GM18861 (cell line): ENCODE measurements around the gene HMGCS2.
"Not testable (repeated sequence)": the region's sequence is repeated elsewhere in the genome, so short reads cannot be mapped to it uniquely, and the experiment has no call there.

ENCODE experiments used
- ATAC-seq: cut with Tn5 transposase; IDR thresholded peaks from one replicate; pipeline ENCODE4 v1.9.1; 2021; ENCODE audit not compliant: unreplicated experiment

The HMGCS2 gene

GRCh38 chr1:119731741-119732430 is 36.8 kb downstream of the HMGCS2 start:
- no peak for ATAC-seq

DNA sequence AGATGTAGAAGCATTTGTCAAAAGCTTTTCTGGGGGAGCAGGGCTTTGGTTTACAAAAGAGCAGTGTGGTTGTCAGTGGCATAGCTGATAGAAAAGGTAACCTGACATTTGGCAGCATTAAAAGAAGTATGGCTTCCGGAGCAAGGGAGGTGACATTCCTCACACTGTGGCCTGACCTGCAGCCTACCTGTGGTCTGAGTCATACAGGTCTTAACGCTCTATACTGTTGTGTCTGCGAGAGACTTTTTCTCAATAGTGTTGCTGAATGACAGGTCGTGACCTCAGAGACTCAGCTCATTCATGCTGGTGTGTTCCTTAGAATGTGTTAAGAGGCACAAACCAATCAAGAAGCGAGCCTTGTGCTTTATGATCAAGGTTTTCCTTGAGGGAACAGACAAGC is 37.6 kb downstream of the HMGCS2 start:
- ATAC-seq, result no peak

- ATAC-seq, result no peak
These were observed 39.7 kb downstream of the HMGCS2 start for GRCh38 chr1:119729044-119729443.

DNA sequence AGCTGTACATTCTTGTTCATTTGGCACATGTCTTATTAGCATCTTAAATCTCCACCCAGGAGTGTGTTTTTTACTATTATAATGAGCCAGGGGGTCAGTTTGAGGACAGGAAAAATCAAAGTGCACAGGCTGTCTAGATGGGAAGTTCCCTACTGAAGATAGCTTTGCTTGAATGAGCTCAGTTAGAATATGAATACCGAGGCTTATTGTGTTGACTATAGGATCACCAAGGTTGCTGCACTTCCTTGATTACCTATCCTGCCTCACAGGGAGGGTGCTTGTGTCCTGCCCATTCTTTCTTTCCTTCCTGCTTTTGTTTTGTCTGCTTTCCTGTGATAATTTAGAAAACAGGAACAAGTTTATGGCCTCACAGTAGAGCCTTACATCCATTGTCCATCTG is 40.7 kb downstream of the HMGCS2 start:
- peak; percentile 60 for ATAC-seq

- no peak for ATAC-seq
These were observed 43.1 kb downstream of the HMGCS2 start for GRCh38 chr1:119725626-119726025.

DNA sequence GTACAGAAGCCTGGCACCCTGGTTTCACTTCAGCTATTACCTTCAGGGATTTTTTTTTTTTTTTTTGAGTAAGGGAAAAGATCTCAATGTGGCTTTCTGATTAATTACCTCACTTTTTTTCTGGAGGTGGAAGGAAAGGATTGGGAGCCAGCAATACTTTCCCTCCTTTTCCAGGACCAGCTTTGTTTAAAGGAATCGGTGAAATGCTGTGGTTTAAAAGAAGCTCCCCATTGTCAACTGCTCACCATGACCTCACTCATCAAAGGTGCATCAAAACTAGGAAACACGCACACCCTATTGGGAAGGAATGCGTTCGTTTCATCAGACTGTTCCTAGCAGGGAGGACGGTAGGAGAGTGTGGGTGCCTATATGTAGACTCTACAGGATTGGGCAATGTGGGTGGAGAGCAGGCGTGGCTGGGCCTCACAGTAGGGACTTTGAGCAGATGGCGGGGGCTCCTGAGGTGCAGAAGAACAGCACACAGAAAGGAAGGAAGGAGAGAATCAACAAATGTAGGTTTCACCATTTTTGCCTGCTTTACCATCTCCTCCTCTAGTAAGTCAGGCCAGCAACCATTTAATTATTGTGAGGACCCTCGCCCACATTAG is 44.0 kb downstream of the HMGCS2 start:
- no peak for ATAC-seq

GRCh38 chr1:119721896-119722295 is 46.8 kb downstream of the HMGCS2 start:
- no peak for ATAC-seq

- ATAC-seq, result no peak
These were observed 47.8 kb downstream of the HMGCS2 start for GRCh38 chr1:119720866-119721440.

GRCh38 chr1:119718972-119719371 is 49.7 kb downstream of the HMGCS2 start:
- no peak for ATAC-seq

GRCh38 chr1:119718409-119718808 is 50.3 kb downstream of the HMGCS2 start:
- no peak for ATAC-seq

DNA sequence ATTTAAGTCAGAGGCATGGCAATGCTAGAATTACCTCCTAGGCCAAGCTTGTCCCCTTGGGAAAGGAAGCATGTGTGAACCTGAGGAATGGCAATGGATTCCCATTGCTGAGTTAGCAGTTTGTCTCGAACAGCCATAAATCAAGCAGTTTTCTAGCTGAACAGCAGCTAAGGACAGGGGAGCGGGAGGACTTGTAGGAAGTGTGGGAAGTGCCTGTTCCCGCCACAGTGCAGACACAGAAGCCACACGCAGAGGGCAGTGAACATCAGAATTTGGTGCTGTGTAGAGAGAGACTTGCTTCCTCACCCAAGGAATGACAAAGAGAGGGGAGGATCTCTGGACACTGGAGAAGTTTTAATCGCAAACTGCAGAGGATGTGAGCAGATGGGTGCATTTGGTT is 53.2 kb downstream of the HMGCS2 start:
- ATAC-seq, result no peak

DNA sequence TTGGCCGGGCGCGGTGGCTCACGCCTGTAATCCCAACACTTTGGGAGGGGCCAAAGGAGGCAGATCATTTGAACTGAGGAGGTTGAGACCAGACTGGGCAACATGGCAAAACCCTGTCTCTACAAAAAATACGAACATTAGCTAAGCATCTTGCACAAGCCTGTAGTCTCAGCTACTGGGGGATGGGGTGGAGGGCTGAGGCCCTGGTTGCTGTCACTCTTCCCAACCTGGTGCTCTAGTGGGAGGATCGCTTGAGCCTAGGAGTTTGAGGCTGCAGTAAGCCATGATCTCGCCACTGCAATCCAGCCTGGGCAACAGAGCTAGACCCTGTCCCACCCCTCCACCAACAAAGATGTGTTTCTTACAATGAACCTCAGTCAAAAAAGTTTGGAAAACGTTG is 54.1 kb downstream of the HMGCS2 start:
- no peak for ATAC-seq

DNA sequence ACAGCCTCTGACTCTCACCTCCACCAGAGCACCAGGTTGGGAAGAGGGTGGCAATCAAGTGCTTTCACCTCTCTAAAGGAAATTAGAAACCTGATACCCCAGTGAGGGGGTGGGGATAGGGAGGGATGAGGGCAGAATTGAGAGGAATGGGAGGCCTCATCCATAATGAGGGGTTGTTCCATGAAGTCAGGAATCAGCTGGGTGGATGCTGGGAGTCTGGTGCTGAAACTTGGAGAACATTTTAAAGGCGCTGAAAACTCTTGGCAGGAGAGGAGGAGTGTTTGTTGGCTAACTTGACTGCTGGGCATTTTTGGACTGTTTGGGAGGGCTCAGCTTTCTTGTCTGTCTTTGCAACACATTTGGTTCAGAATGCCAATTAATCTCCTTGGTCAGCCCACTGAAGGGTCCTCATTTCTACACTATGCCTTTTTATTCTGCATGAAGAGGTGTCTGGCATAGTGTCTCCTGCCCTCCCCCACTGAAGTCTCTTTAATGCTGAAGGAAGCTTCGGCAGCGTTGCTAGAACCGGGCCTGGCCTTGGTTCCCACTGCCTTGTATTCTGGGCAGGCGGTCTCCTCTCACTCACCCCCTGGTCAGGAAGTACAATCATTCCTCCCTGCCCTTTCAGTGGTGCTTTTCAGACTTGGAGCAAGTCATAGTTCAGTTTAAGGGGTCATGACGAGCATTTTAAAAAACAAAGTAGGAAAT is 54.8 kb downstream of the HMGCS2 start:
- ATAC-seq, result no peak

DNA sequence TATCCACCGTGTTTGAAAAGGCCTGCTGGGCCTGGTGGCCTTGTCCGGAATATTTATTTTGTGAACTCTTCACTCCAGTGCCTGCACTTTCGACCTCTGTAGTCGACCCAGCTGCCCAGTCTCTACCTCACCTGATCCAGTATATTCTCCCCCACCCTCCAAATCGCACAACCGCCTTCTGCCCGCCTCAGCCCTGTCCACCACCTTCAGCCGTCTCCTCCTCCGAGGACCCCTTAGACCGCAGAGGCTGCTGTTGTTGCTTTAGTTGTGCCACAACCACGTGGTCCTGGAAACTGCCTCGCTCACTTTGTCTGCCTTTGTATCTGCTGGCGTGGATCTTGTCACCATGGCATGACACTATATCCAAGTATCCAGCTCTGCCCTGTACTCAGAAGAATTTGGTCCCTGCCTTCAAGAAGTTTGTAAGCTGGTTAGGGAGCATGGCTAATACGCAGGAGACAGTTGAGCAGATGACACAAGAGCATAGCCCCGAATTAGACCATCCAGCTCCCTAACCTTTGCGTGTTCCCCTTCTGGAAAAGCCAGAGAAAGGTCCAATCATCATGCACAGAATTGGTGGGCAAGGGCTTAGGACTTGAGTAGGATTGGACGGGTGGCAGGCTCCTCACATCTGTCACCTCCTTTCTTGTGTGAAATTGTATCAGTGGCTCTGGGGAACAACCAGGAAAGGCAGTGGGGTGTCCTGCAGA is 55.5 kb downstream of the HMGCS2 start:
- no peak for ATAC-seq

GRCh38 chr1:119712342-119713038 is 56.2 kb downstream of the HMGCS2 start:
- no peak for ATAC-seq

DNA sequence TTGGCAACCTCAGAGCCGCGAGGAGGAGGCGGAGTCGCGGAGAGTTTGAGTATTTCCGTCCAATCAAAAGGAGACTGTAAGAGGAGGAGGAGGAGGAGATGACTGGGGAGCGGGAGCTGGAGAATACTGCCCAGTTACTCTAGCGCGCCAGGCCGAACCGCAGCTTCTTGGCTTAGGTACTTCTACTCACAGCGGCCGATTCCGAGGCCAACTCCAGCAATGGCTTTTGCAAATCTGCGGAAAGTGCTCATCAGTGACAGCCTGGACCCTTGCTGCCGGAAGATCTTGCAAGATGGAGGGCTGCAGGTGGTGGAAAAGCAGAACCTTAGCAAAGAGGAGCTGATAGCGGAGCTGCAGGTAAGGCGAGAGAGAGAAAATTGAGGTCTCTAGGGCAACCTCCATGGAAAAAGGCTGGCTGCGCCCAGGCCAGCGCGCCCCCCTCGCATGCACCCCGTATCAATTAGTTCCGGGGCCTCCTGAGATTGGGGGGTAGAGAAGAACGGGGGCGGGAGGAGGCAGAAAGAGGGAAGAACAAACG is 56.8 kb downstream of the HMGCS2 start, which contains the start of gene PHGDH:
TSS of gene PHGDH (plus strand) at position 131 of the 538 bp plus-strand sequence. CDS start at position 220, 89 bp downstream.
- peak; percentile 61 for ATAC-seq

DNA sequence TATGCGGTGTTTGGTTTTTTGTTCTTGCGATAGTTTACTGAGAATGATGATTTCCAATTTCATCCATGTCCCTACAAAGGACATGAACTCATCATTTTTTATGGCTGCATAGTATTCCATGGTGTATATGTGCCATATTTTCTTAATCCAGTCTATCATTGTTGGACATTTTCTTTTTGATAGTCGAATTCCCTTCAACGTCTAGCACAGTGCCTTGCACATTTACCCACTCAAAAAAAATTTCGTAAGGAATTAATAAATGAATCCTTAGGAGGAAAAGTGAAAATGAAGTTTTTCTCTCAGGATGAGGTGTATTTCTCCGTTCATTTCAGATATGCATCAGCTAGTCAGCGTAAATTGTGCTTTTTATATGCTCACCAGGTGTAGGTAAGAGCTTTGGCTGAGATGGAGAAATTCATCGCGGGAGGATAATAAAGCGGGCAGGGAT is 57.3 kb downstream of the HMGCS2 start:
- not testable (repeated sequence) for ATAC-seq

- ATAC-seq, result not testable (repeated sequence)
These were observed 62.1 kb downstream of the HMGCS2 start for GRCh38 chr1:119706599-119706998.

DNA sequence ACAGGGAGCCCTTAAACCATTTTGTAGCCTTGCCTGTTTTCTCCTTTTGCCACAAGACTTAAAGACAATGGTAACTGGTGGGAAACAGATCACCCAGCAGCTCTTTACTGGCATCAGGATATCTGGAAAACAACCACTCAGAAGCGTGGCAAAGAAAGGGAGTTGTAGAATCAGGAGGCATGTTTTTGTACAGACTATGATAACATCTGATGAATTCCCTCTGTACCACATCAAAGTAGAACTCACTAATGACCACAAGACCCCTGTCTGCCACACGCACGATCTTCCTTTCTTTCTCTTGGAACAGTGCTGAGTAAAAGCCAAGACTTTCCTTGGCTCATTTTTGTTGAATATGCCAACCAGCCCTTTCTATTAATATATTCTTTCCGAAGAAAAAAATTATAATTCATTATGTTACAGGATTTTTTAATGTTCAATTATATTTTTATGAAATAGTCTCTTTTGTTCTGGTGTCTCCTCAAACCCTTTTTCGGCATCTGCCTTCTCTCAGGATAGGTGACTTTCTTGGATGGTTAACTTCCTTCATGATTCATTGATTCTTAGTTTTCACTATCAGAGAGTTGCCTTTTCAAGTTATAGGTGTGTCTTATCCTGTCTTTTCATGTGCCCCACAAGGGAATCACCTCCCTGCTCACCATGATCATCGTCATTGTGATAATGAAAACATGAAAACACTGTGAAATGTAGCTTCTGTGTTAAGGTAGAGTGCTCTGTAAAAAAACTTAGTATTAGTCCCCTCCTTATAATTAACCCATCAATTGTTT is 64.8 kb downstream of the HMGCS2 start:
- no peak for ATAC-seq
